ENCODE measurements around the gene CRADD.

DNA sequence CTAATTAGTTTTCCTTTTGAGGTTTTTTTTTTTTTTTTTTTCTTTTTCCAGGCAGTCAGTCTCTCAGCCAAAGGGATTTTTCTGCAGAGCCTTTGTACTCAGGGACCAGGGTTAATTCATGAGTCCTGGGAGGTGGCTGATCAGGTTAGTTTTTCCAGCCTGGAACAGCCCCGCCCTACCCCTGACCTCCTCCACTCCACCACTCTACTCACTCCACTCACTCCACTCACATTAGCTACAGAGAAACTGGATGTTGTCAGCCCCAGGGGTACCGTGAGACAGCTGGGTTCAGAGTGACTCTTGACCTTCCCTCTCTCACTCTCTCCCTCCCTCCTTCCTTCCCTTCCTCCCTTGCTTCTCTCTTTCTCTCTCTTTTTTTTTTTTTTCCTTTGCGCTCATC lies 161.0 kb downstream of the CRADD start:
- TF ChIP-seq, protein P1, sequence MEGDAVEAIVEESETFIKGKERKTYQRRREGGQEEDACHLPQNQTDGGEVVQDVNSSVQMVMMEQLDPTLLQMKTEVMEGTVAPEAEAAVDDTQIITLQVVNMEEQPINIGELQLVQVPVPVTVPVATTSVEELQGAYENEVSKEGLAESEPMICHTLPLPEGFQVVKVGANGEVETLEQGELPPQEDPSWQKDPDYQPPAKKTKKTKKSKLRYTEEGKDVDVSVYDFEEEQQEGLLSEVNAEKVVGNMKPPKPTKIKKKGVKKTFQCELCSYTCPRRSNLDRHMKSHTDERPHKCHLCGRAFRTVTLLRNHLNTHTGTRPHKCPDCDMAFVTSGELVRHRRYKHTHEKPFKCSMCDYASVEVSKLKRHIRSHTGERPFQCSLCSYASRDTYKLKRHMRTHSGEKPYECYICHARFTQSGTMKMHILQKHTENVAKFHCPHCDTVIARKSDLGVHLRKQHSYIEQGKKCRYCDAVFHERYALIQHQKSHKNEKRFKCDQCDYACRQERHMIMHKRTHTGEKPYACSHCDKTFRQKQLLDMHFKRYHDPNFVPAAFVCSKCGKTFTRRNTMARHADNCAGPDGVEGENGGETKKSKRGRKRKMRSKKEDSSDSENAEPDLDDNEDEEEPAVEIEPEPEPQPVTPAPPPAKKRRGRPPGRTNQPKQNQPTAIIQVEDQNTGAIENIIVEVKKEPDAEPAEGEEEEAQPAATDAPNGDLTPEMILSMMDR (IDR thresholded peaks at IDR 0.05 in 4 of 5, conservative IDR thresholded peaks at IDR 0.05 in 1 of 5): no peak
- no peak for TF ChIP-seq POLR2A (IDR thresholded peaks at IDR 0.05)

Data from gastrocnemius medialis (tissue), 4 donors.